Peyer's patch (tissue), 4 donors: ENCODE measurements around the gene TLE5. TPM values are rescaled to one million over a fixed set of nuclear protein-coding genes. Genes with fewer than 3 reads are reported as not detected.

ENCODE experiments used
- DNase-seq, 3 donors: peaks; one replicate each; pipeline ENCODE4 v3.0.0-alpha.2; 2017 to 2019
- H3K27ac ChIP-seq, 4 donors: fragments of 200-600 bp; sonication (generic); one replicate each; pipeline ENCODE4 v1.5.1; 2016 to 2019
- H3K27me3 ChIP-seq, 2 donors: fragments of 200-600 bp; sonication (generic); one replicate each; pipeline ENCODE4 v1.5.1; 2019
- H3K36me3 ChIP-seq, 3 donors: fragments of 200-600 bp; sonication (generic); one replicate each; pipeline ENCODE4 v1.5.1; 2016 to 2019
- H3K4me1 ChIP-seq, 4 donors: fragments of 200-600 bp; sonication (generic); one replicate each; pipeline ENCODE4 v1.5.1; 2016 to 2019
- H3K4me3 ChIP-seq, 4 donors: fragments of 200-600 bp; sonication (generic); 1 replicate in 3 of 4; 2 replicates in 1 of 4; pipeline ENCODE4 v1.5.1; 2016 to 2019; ENCODE audit warnings: mild to moderate bottlenecking in 1 of 4
- H3K9me3 ChIP-seq, 4 donors: fragments of 200-600 bp; sonication (generic); one replicate each; pipeline ENCODE4 v1.5.1; 2016 to 2019; ENCODE audit warnings: mild to moderate bottlenecking in 1 of 4
- CTCF ChIP-seq, 6 experiments: fragments of 450-650 bp in 4 of 6; fragments of 200-600 bp in 2 of 6; sonication (generic) in 1 of 6; IDR thresholded peaks; one replicate each; pipeline ENCODE4 v1.5.1; 2017 to 2019; ENCODE audit warnings: antibody characterized with exemption in 6 of 6, mild to moderate bottlenecking in 3 of 6, moderate library complexity in 1 of 6
- POLR2A ChIP-seq, 2 donors: fragments of 450-650 bp; IDR thresholded peaks; one replicate each; pipeline ENCODE4 v1.5.1; 2017; ENCODE audit warnings: antibody characterized with exemption in 2 of 2, mild to moderate bottlenecking in 2 of 2, moderate library complexity in 2 of 2
- total RNA-seq, 4 donors: library from RNA; depleted of rRNA; stranded (reverse); fragments of >200 nt; gene quantifications; one replicate each; pipeline ENCODE4 v1.1.0, GENCODE V29; 2016

TLE5 gene
- total RNA-seq, 4 donors from 2014 or later, result 134 to 366 (median 289) TPM

- peak in 2 of 3 donors; percentile 66 to 81 for DNase-seq
- H3K36me3 ChIP-seq, result no peaks in the 10 kb centered on the region
- peak overlapping the region in 3 of 4 donors; percentile 68 to 95 (median 75) for H3K4me3 ChIP-seq
- H3K9me3 ChIP-seq, result no peaks in the 10 kb centered on the region
- peaks cover 0 to 64% (median 31%) of the 10 kb centered on the region in 4 donors for H3K4me1 ChIP-seq
- peak overlapping the region; percentile 65 to 96 (median 86) for H3K27ac ChIP-seq
- no peaks in the 10 kb centered on the region for H3K27me3 ChIP-seq
- TF ChIP-seq CTCF (IDR thresholded peaks at IDR 0.05) (no peak), POLR2A (IDR thresholded peaks at IDR 0.05) (peak in 1 of 2 donors; percentile 40)
These were observed 35.2 kb upstream of the TLE5 start for GRCh38 chr19:3097442-3097871.

- peak overlapping the region in 3 of 4 donors; percentile 68 to 95 (median 75) for H3K4me3 ChIP-seq
- no peaks in the 10 kb centered on the region for H3K27me3 ChIP-seq
- peaks cover 0 to 58% (median 31%) of the 10 kb centered on the region in 4 donors for H3K4me1 ChIP-seq
- H3K36me3 ChIP-seq, result no peaks in the 10 kb centered on the region
- DNase-seq, result no peak
- no peak for TF ChIP-seq CTCF (IDR thresholded peaks at IDR 0.05)
- no peak for TF ChIP-seq POLR2A (IDR thresholded peaks at IDR 0.05)
- peak overlapping the region; percentile 65 to 96 (median 86) for H3K27ac ChIP-seq
- H3K9me3 ChIP-seq, result no peaks in the 10 kb centered on the region
These were observed 34.6 kb upstream of the TLE5 start for GRCh38 chr19:3096902-3097326.

- no peaks in the 10 kb centered on the region for H3K27me3 ChIP-seq
- H3K4me1 ChIP-seq, result peaks cover 0 to 53% (median 31%) of the 10 kb centered on the region in 4 donors
- peak overlapping the region in 3 of 4 donors; percentile 68 to 95 (median 75) for H3K4me3 ChIP-seq
- no peaks in the 10 kb centered on the region for H3K9me3 ChIP-seq
- peak in 1 of 6 experiments; percentile 9 for TF ChIP-seq CTCF (IDR thresholded peaks at IDR 0.05)
- peak; percentile 75 to 86 for TF ChIP-seq POLR2A (IDR thresholded peaks at IDR 0.05)
- no peaks in the 10 kb centered on the region for H3K36me3 ChIP-seq
- H3K27ac ChIP-seq, result peak overlapping the region; percentile 65 to 96 (median 86)
- DNase-seq, result peak in 2 of 3 donors; percentile 80 to 89
These were observed 34.1 kb upstream of the TLE5 start for GRCh38 chr19:3096267-3096901.

GRCh38 chr19:3095441-3096191, 33.3 kb upstream of the TLE5 start:
- Histone ChIP-seq H3K4me1 (peaks cover 0 to 49% (median 31%) of the 10 kb centered on the region in 4 donors), H3K27ac (peak overlapping the region in 3 of 4 donors; percentile 80 to 96 (median 92)), H3K9me3 (no peaks in the 10 kb centered on the region), H3K4me3 (peak overlapping the region; percentile 61 to 95 (median 72)), H3K27me3 (no peaks in the 10 kb centered on the region), H3K36me3 (no peaks in the 10 kb centered on the region)
- no peak for TF ChIP-seq POLR2A (IDR thresholded peaks at IDR 0.05)
- TF ChIP-seq CTCF (IDR thresholded peaks at IDR 0.05), result no peak
- peak; percentile 40 to 74 (median 62) for DNase-seq

GRCh38 chr19:3094601-3095440, 32.5 kb upstream of the TLE5 start:
- H3K9me3 ChIP-seq, result no peaks in the 10 kb centered on the region
- DNase-seq, result no peak
- no peaks in the 10 kb centered on the region for H3K27me3 ChIP-seq
- TF ChIP-seq POLR2A (IDR thresholded peaks at IDR 0.05) (peak in 1 of 2 donors; percentile 17), CTCF (IDR thresholded peaks at IDR 0.05) (no peak)
- H3K27ac ChIP-seq, result peak overlapping the region; percentile 63 to 96 (median 86)
- peaks cover 0 to 48% (median 31%) of the 10 kb centered on the region in 4 donors for H3K4me1 ChIP-seq
- H3K36me3 ChIP-seq, result no peaks in the 10 kb centered on the region
- peak overlapping the region; percentile 61 to 95 (median 72) for H3K4me3 ChIP-seq
